ENCODE measurements around the gene FDX1. TPM values are rescaled to one million over a fixed set of nuclear protein-coding genes. Genes with fewer than 3 reads are reported as not detected.
A peak's percentile ranks its signal among the peaks of the same experiment; 100 is the strongest.

Gene FDX1
- total RNA-seq, 1 experiment from 2014 or later = 9.9 TPM

GRCh38 chr11:110430267-110431050 is 711 bp downstream of the FDX1 start (continued):
- TF ChIP-seq OVOL2 (CRISPR knock-in tag; IDR thresholded peaks at IDR 0.05; ENCODE audit: borderline replicate concordance) (no peak), TP53 (CRISPR knock-in tag; IDR thresholded peaks at IDR 0.05) (0 out of 2 replicates have a peak, but pooled peaks have one; percentile 29), GTF2I (CRISPR knock-in tag; conservative IDR thresholded peaks at IDR 0.05) (no peak), STAT6 (CRISPR knock-in tag; conservative IDR thresholded peaks at IDR 0.05; ENCODE audit: low read depth) (no peak), CREM (CRISPR knock-in tag; IDR thresholded peaks at IDR 0.05) (no peak), SMAD3 (CRISPR knock-in tag; IDR thresholded peaks at IDR 0.05; ENCODE audit: borderline replicate concordance) (no peak), CTCF (IDR thresholded peaks at IDR 0.05) (no peak), ZNF263 (CRISPR knock-in tag; IDR thresholded peaks at IDR 0.05; ENCODE audit: low read depth) (0 out of 2 replicates have a peak, but pooled peaks have one; percentile 7), NR1H2 (CRISPR knock-in tag; IDR thresholded peaks at IDR 0.05) (no peak), E2F4 (CRISPR knock-in tag; IDR thresholded peaks at IDR 0.05; ENCODE audit: borderline replicate concordance, low read depth) (no peak), TCF7 (CRISPR knock-in tag; IDR thresholded peaks at IDR 0.05; ENCODE audit: low read depth) (no peak), MXD4 (CRISPR knock-in tag; IDR thresholded peaks at IDR 0.05; ENCODE audit: borderline replicate concordance) (no peak), KAT7 (CRISPR knock-in tag; IDR thresholded peaks at IDR 0.05; ENCODE audit: borderline replicate concordance) (no peak; the same call in 1 of the 2 replicates), ZNF219 (CRISPR knock-in tag; IDR thresholded peaks at IDR 0.05; ENCODE audit: borderline replicate concordance) (no peak)
- TF ChIP-seq, protein P1, sequence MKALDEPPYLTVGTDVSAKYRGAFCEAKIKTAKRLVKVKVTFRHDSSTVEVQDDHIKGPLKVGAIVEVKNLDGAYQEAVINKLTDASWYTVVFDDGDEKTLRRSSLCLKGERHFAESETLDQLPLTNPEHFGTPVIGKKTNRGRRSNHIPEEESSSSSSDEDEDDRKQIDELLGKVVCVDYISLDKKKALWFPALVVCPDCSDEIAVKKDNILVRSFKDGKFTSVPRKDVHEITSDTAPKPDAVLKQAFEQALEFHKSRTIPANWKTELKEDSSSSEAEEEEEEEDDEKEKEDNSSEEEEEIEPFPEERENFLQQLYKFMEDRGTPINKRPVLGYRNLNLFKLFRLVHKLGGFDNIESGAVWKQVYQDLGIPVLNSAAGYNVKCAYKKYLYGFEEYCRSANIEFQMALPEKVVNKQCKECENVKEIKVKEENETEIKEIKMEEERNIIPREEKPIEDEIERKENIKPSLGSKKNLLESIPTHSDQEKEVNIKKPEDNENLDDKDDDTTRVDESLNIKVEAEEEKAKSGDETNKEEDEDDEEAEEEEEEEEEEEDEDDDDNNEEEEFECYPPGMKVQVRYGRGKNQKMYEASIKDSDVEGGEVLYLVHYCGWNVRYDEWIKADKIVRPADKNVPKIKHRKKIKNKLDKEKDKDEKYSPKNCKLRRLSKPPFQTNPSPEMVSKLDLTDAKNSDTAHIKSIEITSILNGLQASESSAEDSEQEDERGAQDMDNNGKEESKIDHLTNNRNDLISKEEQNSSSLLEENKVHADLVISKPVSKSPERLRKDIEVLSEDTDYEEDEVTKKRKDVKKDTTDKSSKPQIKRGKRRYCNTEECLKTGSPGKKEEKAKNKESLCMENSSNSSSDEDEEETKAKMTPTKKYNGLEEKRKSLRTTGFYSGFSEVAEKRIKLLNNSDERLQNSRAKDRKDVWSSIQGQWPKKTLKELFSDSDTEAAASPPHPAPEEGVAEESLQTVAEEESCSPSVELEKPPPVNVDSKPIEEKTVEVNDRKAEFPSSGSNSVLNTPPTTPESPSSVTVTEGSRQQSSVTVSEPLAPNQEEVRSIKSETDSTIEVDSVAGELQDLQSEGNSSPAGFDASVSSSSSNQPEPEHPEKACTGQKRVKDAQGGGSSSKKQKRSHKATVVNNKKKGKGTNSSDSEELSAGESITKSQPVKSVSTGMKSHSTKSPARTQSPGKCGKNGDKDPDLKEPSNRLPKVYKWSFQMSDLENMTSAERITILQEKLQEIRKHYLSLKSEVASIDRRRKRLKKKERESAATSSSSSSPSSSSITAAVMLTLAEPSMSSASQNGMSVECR (CRISPR knock-in tag; IDR thresholded peaks at IDR 0.05; ENCODE audit: borderline replicate concordance) = 0 out of 2 replicates have a peak, but pooled peaks have one; percentile 22
- TF ChIP-seq, protein P2, sequence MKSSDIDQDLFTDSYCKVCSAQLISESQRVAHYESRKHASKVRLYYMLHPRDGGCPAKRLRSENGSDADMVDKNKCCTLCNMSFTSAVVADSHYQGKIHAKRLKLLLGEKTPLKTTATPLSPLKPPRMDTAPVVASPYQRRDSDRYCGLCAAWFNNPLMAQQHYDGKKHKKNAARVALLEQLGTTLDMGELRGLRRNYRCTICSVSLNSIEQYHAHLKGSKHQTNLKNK (CRISPR knock-in tag; IDR thresholded peaks at IDR 0.05) = no peak
- TF ChIP-seq, protein P3, sequence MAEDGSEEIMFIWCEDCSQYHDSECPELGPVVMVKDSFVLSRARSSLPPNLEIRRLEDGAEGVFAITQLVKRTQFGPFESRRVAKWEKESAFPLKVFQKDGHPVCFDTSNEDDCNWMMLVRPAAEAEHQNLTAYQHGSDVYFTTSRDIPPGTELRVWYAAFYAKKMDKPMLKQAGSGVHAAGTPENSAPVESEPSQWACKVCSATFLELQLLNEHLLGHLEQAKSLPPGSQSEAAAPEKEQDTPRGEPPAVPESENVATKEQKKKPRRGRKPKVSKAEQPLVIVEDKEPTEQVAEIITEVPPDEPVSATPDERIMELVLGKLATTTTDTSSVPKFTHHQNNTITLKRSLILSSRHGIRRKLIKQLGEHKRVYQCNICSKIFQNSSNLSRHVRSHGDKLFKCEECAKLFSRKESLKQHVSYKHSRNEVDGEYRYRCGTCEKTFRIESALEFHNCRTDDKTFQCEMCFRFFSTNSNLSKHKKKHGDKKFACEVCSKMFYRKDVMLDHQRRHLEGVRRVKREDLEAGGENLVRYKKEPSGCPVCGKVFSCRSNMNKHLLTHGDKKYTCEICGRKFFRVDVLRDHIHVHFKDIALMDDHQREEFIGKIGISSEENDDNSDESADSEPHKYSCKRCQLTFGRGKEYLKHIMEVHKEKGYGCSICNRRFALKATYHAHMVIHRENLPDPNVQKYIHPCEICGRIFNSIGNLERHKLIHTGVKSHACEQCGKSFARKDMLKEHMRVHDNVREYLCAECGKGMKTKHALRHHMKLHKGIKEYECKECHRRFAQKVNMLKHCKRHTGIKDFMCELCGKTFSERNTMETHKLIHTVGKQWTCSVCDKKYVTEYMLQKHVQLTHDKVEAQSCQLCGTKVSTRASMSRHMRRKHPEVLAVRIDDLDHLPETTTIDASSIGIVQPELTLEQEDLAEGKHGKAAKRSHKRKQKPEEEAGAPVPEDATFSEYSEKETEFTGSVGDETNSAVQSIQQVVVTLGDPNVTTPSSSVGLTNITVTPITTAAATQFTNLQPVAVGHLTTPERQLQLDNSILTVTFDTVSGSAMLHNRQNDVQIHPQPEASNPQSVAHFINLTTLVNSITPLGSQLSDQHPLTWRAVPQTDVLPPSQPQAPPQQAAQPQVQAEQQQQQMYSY (CRISPR knock-in tag; IDR thresholded peaks at IDR 0.05) = peak; percentile 49; the same call in 1 of the 2 replicates
- TF ChIP-seq, protein P4, sequence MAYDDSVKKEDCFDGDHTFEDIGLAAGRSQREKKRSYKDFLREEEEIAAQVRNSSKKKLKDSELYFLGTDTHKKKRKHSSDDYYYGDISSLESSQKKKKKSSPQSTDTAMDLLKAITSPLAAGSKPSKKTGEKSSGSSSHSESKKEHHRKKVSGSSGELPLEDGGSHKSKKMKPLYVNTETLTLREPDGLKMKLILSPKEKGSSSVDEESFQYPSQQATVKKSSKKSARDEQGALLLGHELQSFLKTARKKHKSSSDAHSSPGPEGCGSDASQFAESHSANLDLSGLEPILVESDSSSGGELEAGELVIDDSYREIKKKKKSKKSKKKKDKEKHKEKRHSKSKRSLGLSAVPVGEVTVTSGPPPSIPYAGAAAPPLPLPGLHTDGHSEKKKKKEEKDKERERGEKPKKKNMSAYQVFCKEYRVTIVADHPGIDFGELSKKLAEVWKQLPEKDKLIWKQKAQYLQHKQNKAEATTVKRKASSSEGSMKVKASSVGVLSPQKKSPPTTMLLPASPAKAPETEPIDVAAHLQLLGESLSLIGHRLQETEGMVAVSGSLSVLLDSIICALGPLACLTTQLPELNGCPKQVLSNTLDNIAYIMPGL (CRISPR knock-in tag; IDR thresholded peaks at IDR 0.05) = no peak; the same call in 1 of the 2 replicates
- TF ChIP-seq, protein P5, sequence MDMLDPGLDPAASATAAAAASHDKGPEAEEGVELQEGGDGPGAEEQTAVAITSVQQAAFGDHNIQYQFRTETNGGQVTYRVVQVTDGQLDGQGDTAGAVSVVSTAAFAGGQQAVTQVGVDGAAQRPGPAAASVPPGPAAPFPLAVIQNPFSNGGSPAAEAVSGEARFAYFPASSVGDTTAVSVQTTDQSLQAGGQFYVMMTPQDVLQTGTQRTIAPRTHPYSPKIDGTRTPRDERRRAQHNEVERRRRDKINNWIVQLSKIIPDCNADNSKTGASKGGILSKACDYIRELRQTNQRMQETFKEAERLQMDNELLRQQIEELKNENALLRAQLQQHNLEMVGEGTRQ (CRISPR knock-in tag; IDR thresholded peaks at IDR 0.05) = no peak

All from WTC11 (cell line).